ENCODE data around the gene PNPLA8.
A peak's percentile ranks its signal among the peaks of the same experiment; 100 is the strongest.

Gene PNPLA8

DNA sequence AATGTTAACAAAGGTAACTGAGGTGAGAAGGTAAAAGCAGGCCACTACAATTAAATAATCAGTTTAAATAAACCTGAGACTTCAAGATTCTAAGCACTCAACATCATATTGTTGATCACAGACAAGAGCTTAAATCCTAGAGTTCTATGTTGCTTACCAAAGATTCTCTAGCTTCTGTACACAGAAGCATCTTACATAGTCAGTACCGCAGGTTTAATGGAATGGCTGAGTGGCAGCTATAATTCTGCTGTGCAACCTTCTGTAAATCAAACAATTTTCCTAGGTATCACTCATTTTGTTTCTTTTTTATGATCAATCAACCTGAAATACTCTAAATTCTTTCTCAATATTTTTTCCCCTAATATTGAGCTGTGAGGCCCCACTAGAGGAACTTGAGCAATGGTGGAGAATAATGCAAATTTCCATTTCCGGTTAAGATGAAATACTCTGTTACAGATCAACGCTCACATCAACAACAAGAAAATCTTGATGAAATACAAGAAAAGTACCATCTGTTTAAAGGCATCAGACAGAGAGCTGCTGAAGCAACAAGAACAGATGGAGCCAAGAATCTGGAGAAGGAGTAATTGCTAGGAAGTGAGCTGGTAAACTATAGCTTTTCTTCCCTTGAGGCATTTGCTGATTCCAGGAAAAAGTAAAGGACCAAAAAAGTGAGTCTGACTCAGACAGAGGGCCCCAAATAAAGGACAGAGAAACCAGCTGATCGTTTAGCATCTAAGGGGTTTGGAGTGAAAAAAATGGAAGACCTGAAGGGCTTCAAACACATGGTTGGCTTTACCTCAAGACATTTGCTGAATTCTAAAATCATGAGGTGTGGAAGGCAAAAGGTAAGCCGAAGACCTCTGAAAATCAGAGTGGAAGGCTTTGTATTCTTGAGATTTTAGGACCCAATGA lies 22.6 kb downstream of the PNPLA8 start:
- peak; percentile 37 for DNase-seq (ENCODE audit: extremely low read depth, low read depth)
- no peak for TF ChIP-seq CTCF (IDR thresholded peaks at IDR 0.05; ENCODE audit: low read depth, low read length)

DNA sequence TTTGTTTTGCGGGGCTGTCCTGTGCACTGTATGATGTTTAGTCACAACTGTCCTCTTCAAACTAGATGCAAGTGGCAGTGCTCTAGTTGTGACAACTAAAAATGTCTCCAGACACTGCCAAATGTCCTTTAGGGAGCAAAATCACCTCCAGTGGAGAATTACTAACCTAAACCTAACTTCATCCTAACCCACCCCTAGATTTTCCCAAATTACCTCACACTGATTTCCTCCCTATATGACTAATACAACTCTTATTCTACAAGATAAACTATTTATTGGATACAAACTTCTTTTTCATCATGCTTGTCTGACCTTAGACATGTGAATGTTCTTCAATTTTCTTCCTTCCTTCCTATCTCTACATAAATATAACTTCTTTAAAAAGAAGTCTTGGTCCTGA lies 26.4 kb downstream of the PNPLA8 start:
- TF ChIP-seq CTCF (IDR thresholded peaks at IDR 0.05; ENCODE audit: low read depth, low read length), result no peak
- DNase-seq (ENCODE audit: extremely low read depth, low read depth), result no peak

GRCh38 chr7:108498481-108498880 lies 27.5 kb downstream of the PNPLA8 start:
- no peak for TF ChIP-seq CTCF (IDR thresholded peaks at IDR 0.05; ENCODE audit: low read depth, low read length)
- no peak for DNase-seq (ENCODE audit: extremely low read depth, low read depth)

DNA sequence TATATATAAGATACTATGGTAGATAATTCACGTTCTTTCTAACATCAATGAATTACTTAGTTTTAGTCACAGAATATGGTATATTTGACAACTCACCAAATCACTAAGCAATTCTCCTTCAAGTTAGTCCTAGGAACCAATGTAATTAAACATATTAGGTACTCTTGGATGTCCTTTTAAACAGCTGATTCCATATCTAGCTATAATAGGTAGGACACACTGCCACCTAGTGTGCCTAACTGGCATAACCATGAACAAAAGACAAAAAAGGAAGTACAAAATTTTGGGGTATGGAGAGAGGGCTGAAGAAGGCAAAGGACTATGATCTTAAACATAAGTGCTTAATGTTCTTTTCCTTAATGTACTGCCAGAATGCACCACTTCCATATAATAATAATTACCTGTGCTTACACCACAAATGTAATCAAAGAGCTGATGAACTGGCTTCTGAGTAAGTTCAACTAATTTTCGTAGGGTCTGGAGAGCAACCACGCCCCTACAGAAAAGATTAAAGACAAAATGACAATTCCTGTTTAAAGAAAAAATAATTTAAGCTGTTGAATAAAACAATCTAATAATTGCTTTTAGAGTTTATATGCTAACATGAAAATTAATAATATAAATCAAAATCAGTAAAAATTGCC lies 28.7 kb downstream of the PNPLA8 start:
- TF ChIP-seq CTCF (IDR thresholded peaks at IDR 0.05; ENCODE audit: low read depth, low read length), result peak; percentile 84
- peak; percentile 16 for DNase-seq (ENCODE audit: extremely low read depth, low read depth)

DNA sequence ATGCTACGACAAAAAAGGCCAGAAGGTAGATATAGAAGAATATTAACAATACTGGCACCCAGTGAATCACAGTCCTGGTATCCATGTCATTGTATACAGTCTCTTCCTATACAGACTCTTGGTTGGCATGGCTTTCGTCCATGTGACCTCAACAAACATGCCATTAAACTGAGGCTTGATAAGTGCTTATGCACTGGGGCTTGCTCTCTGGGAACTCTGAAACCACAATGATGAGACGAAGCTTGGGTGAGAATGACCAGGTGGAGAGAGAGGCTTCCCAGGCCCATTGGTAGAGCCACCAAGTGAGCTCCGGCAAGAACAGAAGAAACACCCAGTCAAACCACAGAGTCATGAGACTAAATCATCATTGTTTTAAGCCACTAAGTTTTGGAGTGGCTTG lies 33.2 kb downstream of the PNPLA8 start:
- TF ChIP-seq CTCF (IDR thresholded peaks at IDR 0.05; ENCODE audit: low read depth, low read length), result no peak
- DNase-seq (ENCODE audit: extremely low read depth, low read depth), result no peak

GRCh38 chr7:108488768-108489538 lies 37.0 kb downstream of the PNPLA8 start:
- DNase-seq (ENCODE audit: extremely low read depth, low read depth), result no peak
- no peak for TF ChIP-seq CTCF (IDR thresholded peaks at IDR 0.05; ENCODE audit: low read depth, low read length)
